Peyer's patch (tissue), 4 donors: Measurements from ENCODE around the gene HTRA2.

Source experiments
- POLR2A ChIP-seq, 2 donors: fragments of 450-650 bp; IDR thresholded peaks; one replicate each; pipeline ENCODE4 v1.5.1; 2017; ENCODE audit warnings: antibody characterized with exemption in 2 of 2, mild to moderate bottlenecking in 2 of 2, moderate library complexity in 2 of 2
- TF ChIP-seq, protein P1 (sequence below), 6 experiments: fragments of 450-650 bp in 4 of 6; fragments of 200-600 bp in 2 of 6; sonication (generic) in 1 of 6; IDR thresholded peaks; one replicate each; pipeline ENCODE4 v1.5.1; 2017 to 2019; ENCODE audit warnings: antibody characterized with exemption in 6 of 6, mild to moderate bottlenecking in 3 of 6, moderate library complexity in 1 of 6

DNA sequence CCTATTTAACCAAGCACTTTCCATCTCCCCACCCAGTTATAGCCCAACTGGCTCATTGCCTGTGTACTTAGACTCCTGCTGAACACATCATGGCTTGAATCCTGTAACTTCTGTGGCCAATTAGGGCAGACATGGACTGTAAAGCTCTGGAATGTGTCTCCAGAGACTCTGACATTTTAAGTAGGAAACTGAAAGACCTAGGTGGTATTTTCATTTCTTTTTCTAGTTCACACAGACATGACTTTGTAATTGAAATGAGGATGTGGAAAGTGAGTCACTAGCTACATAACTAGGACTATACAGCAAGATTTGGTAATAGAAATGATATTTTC is 37.0 kb downstream of the HTRA2 start:
- TF ChIP-seq, protein P1, sequence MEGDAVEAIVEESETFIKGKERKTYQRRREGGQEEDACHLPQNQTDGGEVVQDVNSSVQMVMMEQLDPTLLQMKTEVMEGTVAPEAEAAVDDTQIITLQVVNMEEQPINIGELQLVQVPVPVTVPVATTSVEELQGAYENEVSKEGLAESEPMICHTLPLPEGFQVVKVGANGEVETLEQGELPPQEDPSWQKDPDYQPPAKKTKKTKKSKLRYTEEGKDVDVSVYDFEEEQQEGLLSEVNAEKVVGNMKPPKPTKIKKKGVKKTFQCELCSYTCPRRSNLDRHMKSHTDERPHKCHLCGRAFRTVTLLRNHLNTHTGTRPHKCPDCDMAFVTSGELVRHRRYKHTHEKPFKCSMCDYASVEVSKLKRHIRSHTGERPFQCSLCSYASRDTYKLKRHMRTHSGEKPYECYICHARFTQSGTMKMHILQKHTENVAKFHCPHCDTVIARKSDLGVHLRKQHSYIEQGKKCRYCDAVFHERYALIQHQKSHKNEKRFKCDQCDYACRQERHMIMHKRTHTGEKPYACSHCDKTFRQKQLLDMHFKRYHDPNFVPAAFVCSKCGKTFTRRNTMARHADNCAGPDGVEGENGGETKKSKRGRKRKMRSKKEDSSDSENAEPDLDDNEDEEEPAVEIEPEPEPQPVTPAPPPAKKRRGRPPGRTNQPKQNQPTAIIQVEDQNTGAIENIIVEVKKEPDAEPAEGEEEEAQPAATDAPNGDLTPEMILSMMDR (IDR thresholded peaks at IDR 0.05), result no peak
- TF ChIP-seq POLR2A (IDR thresholded peaks at IDR 0.05), result no peak
